K562 (cell line): Measurements from ENCODE around the gene SUPT5H.

Experiments
- EGR1 ChIP-seq: fragments of 450-650 bp; conservative IDR thresholded peaks from 2 replicates; pipeline ENCODE4 v1.6.1; 2017; ENCODE audit warnings: mild to moderate bottlenecking
- EZH2 ChIP-seq: IDR thresholded peaks from 2 replicates; pipeline ENCODE4 v1.6.1; 2012; ENCODE audit warnings: low read depth, mild to moderate bottlenecking, inconsistent platforms, low read length, borderline replicate concordance
- GATA2 ChIP-seq: sonication (generic); formaldehyde crosslinking; IDR thresholded peaks from 2 replicates; pipeline ENCODE4 v1.4.0; 2020; ENCODE audit warnings: mild to moderate bottlenecking, missing genetic modification reagents
- HDAC6 ChIP-seq: IDR thresholded peaks from 2 replicates; pipeline ENCODE4 v1.6.1; 2012; ENCODE audit warnings: low read depth, mild to moderate bottlenecking, control low read depth, inconsistent platforms, low read length, moderate library complexity
- MAX ChIP-seq: sonication (generic); formaldehyde crosslinking; IDR thresholded peaks from 2 replicates; pipeline ENCODE4 v1.9.0; 2022; ENCODE audit warnings: mild to moderate bottlenecking, missing genetic modification reagents
- SMAD2 ChIP-seq: fragments of 150-350 bp; IDR thresholded peaks from 2 replicates; pipeline ENCODE4 v1.6.1; 2014; ENCODE audit warnings: low read depth, mild to moderate bottlenecking, low read length
- SMARCC2 ChIP-seq: fragments of 450-650 bp; IDR thresholded peaks from 2 replicates; pipeline ENCODE4 v1.6.1; 2017; ENCODE audit warnings: antibody characterized with exemption, moderate library complexity, mild to moderate bottlenecking, low read depth
- ZFP36 ChIP-seq: fragments of 150-350 bp; IDR thresholded peaks from 2 replicates; pipeline ENCODE4 v1.6.1; 2018; ENCODE audit warnings: low read length, low read depth; ENCODE audit not compliant: partially characterized antibody
- TF ChIP-seq, protein P1 (sequence below): sonication (generic); formaldehyde crosslinking; IDR thresholded peaks from 2 replicates; pipeline ENCODE4 v1.8.0; 2022; ENCODE audit warnings: mild to moderate bottlenecking, low read depth, missing genetic modification reagents
- TF ChIP-seq, protein P2 (sequence below), 2 experiments: fragments of 450-650 bp in 1 of 2; IDR thresholded peaks; 2 replicates each; pipeline ENCODE4 v1.6.1; 2011 to 2017; ENCODE audit warnings: low read depth in 2 of 2, antibody characterized with exemption in 1 of 2, borderline replicate concordance in 1 of 2, low read length in 1 of 2, mild to moderate bottlenecking in 1 of 2, mixed read lengths in 1 of 2; ENCODE audit not compliant: control insufficient read depth in 1 of 2
- TF ChIP-seq, protein P3 (sequence below): sonication (generic); formaldehyde crosslinking; IDR thresholded peaks from 2 replicates; pipeline ENCODE4 v1.8.1; 2022; ENCODE audit warnings: missing genetic modification reagents
- TF ChIP-seq, protein P4 (sequence below): fragments of 250-450 bp; sonication (Bioruptor Pico); IDR thresholded peaks from 2 replicates; pipeline ENCODE4 v1.8.0; 2022; ENCODE audit warnings: inconsistent platforms, mild to moderate bottlenecking, moderate library complexity, borderline replicate concordance

- no peak for TF ChIP-seq SMARCC2
- TF ChIP-seq GATA2 (CRISPR knock-in tag), result no peak
- no peak for TF ChIP-seq SMAD2
- TF ChIP-seq, protein P1, sequence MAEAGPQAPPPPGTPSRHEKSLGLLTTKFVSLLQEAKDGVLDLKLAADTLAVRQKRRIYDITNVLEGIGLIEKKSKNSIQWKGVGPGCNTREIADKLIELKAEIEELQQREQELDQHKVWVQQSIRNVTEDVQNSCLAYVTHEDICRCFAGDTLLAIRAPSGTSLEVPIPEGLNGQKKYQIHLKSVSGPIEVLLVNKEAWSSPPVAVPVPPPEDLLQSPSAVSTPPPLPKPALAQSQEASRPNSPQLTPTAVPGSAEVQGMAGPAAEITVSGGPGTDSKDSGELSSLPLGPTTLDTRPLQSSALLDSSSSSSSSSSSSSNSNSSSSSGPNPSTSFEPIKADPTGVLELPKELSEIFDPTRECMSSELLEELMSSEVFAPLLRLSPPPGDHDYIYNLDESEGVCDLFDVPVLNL, result no peak
- no peak for TF ChIP-seq MAX (CRISPR knock-in tag)
- 0 out of 2 replicates have a peak, but pooled peaks have one; percentile 21 for TF ChIP-seq EGR1
- TF ChIP-seq, protein P2, sequence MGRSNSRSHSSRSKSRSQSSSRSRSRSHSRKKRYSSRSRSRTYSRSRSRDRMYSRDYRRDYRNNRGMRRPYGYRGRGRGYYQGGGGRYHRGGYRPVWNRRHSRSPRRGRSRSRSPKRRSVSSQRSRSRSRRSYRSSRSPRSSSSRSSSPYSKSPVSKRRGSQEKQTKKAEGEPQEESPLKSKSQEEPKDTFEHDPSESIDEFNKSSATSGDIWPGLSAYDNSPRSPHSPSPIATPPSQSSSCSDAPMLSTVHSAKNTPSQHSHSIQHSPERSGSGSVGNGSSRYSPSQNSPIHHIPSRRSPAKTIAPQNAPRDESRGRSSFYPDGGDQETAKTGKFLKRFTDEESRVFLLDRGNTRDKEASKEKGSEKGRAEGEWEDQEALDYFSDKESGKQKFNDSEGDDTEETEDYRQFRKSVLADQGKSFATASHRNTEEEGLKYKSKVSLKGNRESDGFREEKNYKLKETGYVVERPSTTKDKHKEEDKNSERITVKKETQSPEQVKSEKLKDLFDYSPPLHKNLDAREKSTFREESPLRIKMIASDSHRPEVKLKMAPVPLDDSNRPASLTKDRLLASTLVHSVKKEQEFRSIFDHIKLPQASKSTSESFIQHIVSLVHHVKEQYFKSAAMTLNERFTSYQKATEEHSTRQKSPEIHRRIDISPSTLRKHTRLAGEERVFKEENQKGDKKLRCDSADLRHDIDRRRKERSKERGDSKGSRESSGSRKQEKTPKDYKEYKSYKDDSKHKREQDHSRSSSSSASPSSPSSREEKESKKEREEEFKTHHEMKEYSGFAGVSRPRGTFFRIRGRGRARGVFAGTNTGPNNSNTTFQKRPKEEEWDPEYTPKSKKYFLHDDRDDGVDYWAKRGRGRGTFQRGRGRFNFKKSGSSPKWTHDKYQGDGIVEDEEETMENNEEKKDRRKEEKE (IDR thresholded peaks at IDR 0.05; ENCODE audit: borderline replicate concordance in 1 of 2, control insufficient read depth in 1 of 2, low read depth in 2 of 2, low read length in 1 of 2), result no peak
- no peak for TF ChIP-seq HDAC6
- TF ChIP-seq ZFP36, result no peak
- no peak for TF ChIP-seq EZH2
- TF ChIP-seq, protein P3, sequence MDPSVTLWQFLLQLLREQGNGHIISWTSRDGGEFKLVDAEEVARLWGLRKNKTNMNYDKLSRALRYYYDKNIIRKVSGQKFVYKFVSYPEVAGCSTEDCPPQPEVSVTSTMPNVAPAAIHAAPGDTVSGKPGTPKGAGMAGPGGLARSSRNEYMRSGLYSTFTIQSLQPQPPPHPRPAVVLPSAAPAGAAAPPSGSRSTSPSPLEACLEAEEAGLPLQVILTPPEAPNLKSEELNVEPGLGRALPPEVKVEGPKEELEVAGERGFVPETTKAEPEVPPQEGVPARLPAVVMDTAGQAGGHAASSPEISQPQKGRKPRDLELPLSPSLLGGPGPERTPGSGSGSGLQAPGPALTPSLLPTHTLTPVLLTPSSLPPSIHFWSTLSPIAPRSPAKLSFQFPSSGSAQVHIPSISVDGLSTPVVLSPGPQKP, result no peak
- TF ChIP-seq, protein P4, sequence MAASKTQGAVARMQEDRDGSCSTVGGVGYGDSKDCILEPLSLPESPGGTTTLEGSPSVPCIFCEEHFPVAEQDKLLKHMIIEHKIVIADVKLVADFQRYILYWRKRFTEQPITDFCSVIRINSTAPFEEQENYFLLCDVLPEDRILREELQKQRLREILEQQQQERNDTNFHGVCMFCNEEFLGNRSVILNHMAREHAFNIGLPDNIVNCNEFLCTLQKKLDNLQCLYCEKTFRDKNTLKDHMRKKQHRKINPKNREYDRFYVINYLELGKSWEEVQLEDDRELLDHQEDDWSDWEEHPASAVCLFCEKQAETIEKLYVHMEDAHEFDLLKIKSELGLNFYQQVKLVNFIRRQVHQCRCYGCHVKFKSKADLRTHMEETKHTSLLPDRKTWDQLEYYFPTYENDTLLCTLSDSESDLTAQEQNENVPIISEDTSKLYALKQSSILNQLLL (CRISPR knock-in tag), result no peak
Measured at GRCh38 chr19:39424934-39425333, 20.4 kb upstream of the SUPT5H start.
